ENCODE data around the gene SLC38A1. TPM values are rescaled to one million over a fixed set of nuclear protein-coding genes. Genes with fewer than 3 reads are reported as not detected.
"Not testable (repeated sequence)": the region's sequence is repeated elsewhere in the genome, so short reads cannot be mapped to it uniquely, and the experiment has no call there.

Gene SLC38A1
- total RNA-seq, 1 experiment from 2014 or later, result 91.2 TPM

GRCh38 chr12:46208370-46208769, 60.5 kb downstream of the SLC38A1 start:
- DNase-seq (ENCODE audit: low spot score), result no peak

GRCh38 chr12:46207644-46208043, 61.2 kb downstream of the SLC38A1 start:
- no peak for DNase-seq (ENCODE audit: low spot score)

GRCh38 chr12:46206471-46206870, 62.4 kb downstream of the SLC38A1 start:
- DNase-seq (ENCODE audit: low spot score), result no peak

- DNase-seq (ENCODE audit: low spot score), result no peak
These were observed 63.5 kb downstream of the SLC38A1 start for GRCh38 chr12:46205294-46205693.

GRCh38 chr12:46201284-46201789, 67.5 kb downstream of the SLC38A1 start:
- DNase-seq (ENCODE audit: low spot score), result no peak

GRCh38 chr12:46200551-46200950, 68.3 kb downstream of the SLC38A1 start:
- no peak for DNase-seq (ENCODE audit: low spot score)

GRCh38 chr12:46198913-46199312, 69.9 kb downstream of the SLC38A1 start:
- DNase-seq (ENCODE audit: low spot score), result no peak

- no peak for DNase-seq (ENCODE audit: low spot score)
These were observed 71.0 kb downstream of the SLC38A1 start for GRCh38 chr12:46197883-46198282.

GRCh38 chr12:46190533-46190932, 78.3 kb downstream of the SLC38A1 start:
- DNase-seq (ENCODE audit: low spot score), result not testable (repeated sequence)

- no peak for DNase-seq (ENCODE audit: low spot score)
These were observed 80.7 kb downstream of the SLC38A1 start for GRCh38 chr12:46188170-46188569.

- DNase-seq (ENCODE audit: low spot score), result peak; percentile 30
These were observed 81.8 kb downstream of the SLC38A1 start for GRCh38 chr12:46187023-46187422.

GRCh38 chr12:46186088-46186487, 82.8 kb downstream of the SLC38A1 start:
- no peak for DNase-seq (ENCODE audit: low spot score)

- DNase-seq (ENCODE audit: low spot score), result no peak
These were observed 83.2 kb downstream of the SLC38A1 start for GRCh38 chr12:46185686-46186085.

- no peak for DNase-seq (ENCODE audit: low spot score)
These were observed 83.8 kb downstream of the SLC38A1 start for GRCh38 chr12:46184798-46185595.

GRCh38 chr12:46183112-46183511, 85.7 kb downstream of the SLC38A1 start:
- no peak for DNase-seq (ENCODE audit: low spot score)

- no peak for DNase-seq (ENCODE audit: low spot score)
These were observed 87.4 kb downstream of the SLC38A1 start for GRCh38 chr12:46181465-46181864.

GRCh38 chr12:46179693-46180452, 89.0 kb downstream of the SLC38A1 start:
- no peak for DNase-seq (ENCODE audit: low spot score)

GRCh38 chr12:46177837-46178608, 90.8 kb downstream of the SLC38A1 start:
- peak; percentile 8 for DNase-seq (ENCODE audit: low spot score)

GRCh38 chr12:46177025-46177424, 91.8 kb downstream of the SLC38A1 start:
- DNase-seq (ENCODE audit: low spot score), result no peak

GRCh38 chr12:46174919-46175318, 93.9 kb downstream of the SLC38A1 start:
- DNase-seq (ENCODE audit: low spot score), result no peak

- no peak for DNase-seq (ENCODE audit: low spot score)
These were observed 94.7 kb downstream of the SLC38A1 start for GRCh38 chr12:46174061-46174662.

- DNase-seq (ENCODE audit: low spot score), result no peak
These were observed 100.4 kb downstream of the SLC38A1 start for GRCh38 chr12:46168426-46168825.
